Activated naive CD8-positive, alpha-beta T cell (primary cell): ENCODE measurements around the gene NUSAP1.
"Not testable (repeated sequence)": the region's sequence is repeated elsewhere in the genome, so short reads cannot be mapped to it uniquely, and the experiment has no call there.

Source experiments
- H3K27ac Mint-ChIP-seq: one replicate; pipeline ENCODE4 v1.8.0; 2021; ENCODE audit warnings: mixed read lengths
- H3K27me3 Mint-ChIP-seq: one replicate; pipeline ENCODE4 v1.8.0; 2021; ENCODE audit warnings: mixed read lengths
- H3K36me3 Mint-ChIP-seq: one replicate; pipeline ENCODE4 v1.8.0; 2021; ENCODE audit warnings: mixed read lengths
- H3K4me1 Mint-ChIP-seq: one replicate; pipeline ENCODE4 v1.8.0; 2021; ENCODE audit warnings: low read depth, mixed read lengths
- H3K4me3 Mint-ChIP-seq: one replicate; pipeline ENCODE4 v1.8.0; 2021; ENCODE audit warnings: mild to moderate bottlenecking, mixed read lengths
- H3K9me3 Mint-ChIP-seq: one replicate; pipeline ENCODE4 v1.8.0; 2021; ENCODE audit warnings: low read depth, mixed read lengths

The NUSAP1 gene

GRCh38 chr15:41307679-41308078, 25.0 kb upstream of the NUSAP1 start:
- Mint-ChIP-seq H3K27me3 (no peaks in the 10 kb centered on the region), H3K4me3 (no peak overlapping the region), H3K36me3 (no peaks in the 10 kb centered on the region), H3K27ac (no peak overlapping the region), H3K9me3 (no peaks in the 10 kb centered on the region), H3K4me1 (no peaks in the 10 kb centered on the region)

GRCh38 chr15:41309226-41309905, 23.3 kb upstream of the NUSAP1 start:
- Mint-ChIP-seq H3K27ac (no peak overlapping the region), H3K9me3 (no peaks in the 10 kb centered on the region), H3K36me3 (no peaks in the 10 kb centered on the region), H3K27me3 (no peaks in the 10 kb centered on the region), H3K4me3 (no peak overlapping the region), H3K4me1 (no peaks in the 10 kb centered on the region)

GRCh38 chr15:41320805-41321330, 11.8 kb upstream of the NUSAP1 start:
- H3K4me1 Mint-ChIP-seq, H3K27me3 Mint-ChIP-seq, H3K36me3 Mint-ChIP-seq, H3K9me3 Mint-ChIP-seq, H3K27ac Mint-ChIP-seq, H3K4me3 Mint-ChIP-seq: not testable (repeated sequence)

GRCh38 chr15:41323611-41324010, 9.1 kb upstream of the NUSAP1 start:
- Mint-ChIP-seq H3K4me1 (peaks cover 7% of the 10 kb centered on the region), H3K27me3 (no peaks in the 10 kb centered on the region), H3K27ac (no peak overlapping the region), H3K9me3 (no peaks in the 10 kb centered on the region), H3K4me3 (no peak overlapping the region), H3K36me3 (peaks cover 2% of the 10 kb centered on the region)

GRCh38 chr15:41331281-41331680, 1.4 kb upstream of the NUSAP1 start:
- no peaks in the 10 kb centered on the region for H3K9me3 Mint-ChIP-seq
- H3K36me3 Mint-ChIP-seq: peaks cover 5% of the 10 kb centered on the region
- H3K27ac Mint-ChIP-seq: peak overlapping the region; percentile 86
- peaks cover 27% of the 10 kb centered on the region for H3K4me1 Mint-ChIP-seq
- H3K4me3 Mint-ChIP-seq: peak overlapping the region; percentile 97
- H3K27me3 Mint-ChIP-seq: no peaks in the 10 kb centered on the region

- Mint-ChIP-seq H3K36me3 (peaks cover 2% of the 10 kb centered on the region), H3K9me3 (no peaks in the 10 kb centered on the region), H3K4me1 (peaks cover 27% of the 10 kb centered on the region), H3K4me3 (peak overlapping the region; percentile 97), H3K27ac (peak overlapping the region; percentile 86), H3K27me3 (no peaks in the 10 kb centered on the region)
These were observed 868 bp upstream of the NUSAP1 start for GRCh38 chr15:41331833-41332193.

- H3K4me3 Mint-ChIP-seq: peak overlapping the region; percentile 97
- H3K27me3 Mint-ChIP-seq: no peaks in the 10 kb centered on the region
- peak overlapping the region; percentile 94 for H3K27ac Mint-ChIP-seq
- H3K4me1 Mint-ChIP-seq: peaks cover 27% of the 10 kb centered on the region
- H3K9me3 Mint-ChIP-seq: no peaks in the 10 kb centered on the region
- H3K36me3 Mint-ChIP-seq: peaks cover 2% of the 10 kb centered on the region
These were observed 413 bp downstream of the NUSAP1 start for GRCh38 chr15:41333026-41333562.

GRCh38 chr15:41334293-41335120, 1.8 kb downstream of the NUSAP1 start:
- Mint-ChIP-seq H3K9me3 (no peaks in the 10 kb centered on the region), H3K27me3 (no peaks in the 10 kb centered on the region), H3K27ac (no peak overlapping the region), H3K4me3 (peak overlapping the region; percentile 80), H3K4me1 (peaks cover 27% of the 10 kb centered on the region), H3K36me3 (no peaks in the 10 kb centered on the region)

GRCh38 chr15:41336549-41336948, 3.9 kb downstream of the NUSAP1 start:
- no peak overlapping the region for H3K27ac Mint-ChIP-seq
- no peaks in the 10 kb centered on the region for H3K36me3 Mint-ChIP-seq
- H3K4me1 Mint-ChIP-seq: peaks cover 22% of the 10 kb centered on the region

GRCh38 chr15:41337047-41337446, 4.4 kb downstream of the NUSAP1 start:
- Mint-ChIP-seq H3K9me3 (no peaks in the 10 kb centered on the region), H3K4me3 (no peak overlapping the region), H3K36me3 (no peaks in the 10 kb centered on the region), H3K4me1 (peaks cover 17% of the 10 kb centered on the region), H3K27me3 (no peaks in the 10 kb centered on the region), H3K27ac (no peak overlapping the region)

More at GRCh38 chr15:41336549-41336948, 3.9 kb downstream of the NUSAP1 start:
- H3K27me3 Mint-ChIP-seq: no peaks in the 10 kb centered on the region
- no peak overlapping the region for H3K4me3 Mint-ChIP-seq
- H3K9me3 Mint-ChIP-seq: no peaks in the 10 kb centered on the region

- peaks cover 13% of the 10 kb centered on the region for H3K4me1 Mint-ChIP-seq
- H3K36me3 Mint-ChIP-seq: peaks cover 2% of the 10 kb centered on the region
- H3K4me3 Mint-ChIP-seq: no peak overlapping the region
- H3K27me3 Mint-ChIP-seq: no peaks in the 10 kb centered on the region
- no peaks in the 10 kb centered on the region for H3K9me3 Mint-ChIP-seq
- no peak overlapping the region for H3K27ac Mint-ChIP-seq
These were observed 5.2 kb downstream of the NUSAP1 start for GRCh38 chr15:41337631-41338522.

GRCh38 chr15:41340189-41340695, 7.6 kb downstream of the NUSAP1 start:
- H3K9me3 Mint-ChIP-seq: no peaks in the 10 kb centered on the region
- H3K36me3 Mint-ChIP-seq: peaks cover 4% of the 10 kb centered on the region
- H3K27ac Mint-ChIP-seq: no peak overlapping the region
- H3K27me3 Mint-ChIP-seq: no peaks in the 10 kb centered on the region
- no peaks in the 10 kb centered on the region for H3K4me1 Mint-ChIP-seq
- H3K4me3 Mint-ChIP-seq: no peak overlapping the region

- H3K27me3 Mint-ChIP-seq: no peaks in the 10 kb centered on the region
- H3K4me1 Mint-ChIP-seq: no peaks in the 10 kb centered on the region
- H3K4me3 Mint-ChIP-seq: no peak overlapping the region
- H3K9me3 Mint-ChIP-seq: no peaks in the 10 kb centered on the region
- H3K36me3 Mint-ChIP-seq: peaks cover 4% of the 10 kb centered on the region
- no peak overlapping the region for H3K27ac Mint-ChIP-seq
These were observed 8.8 kb downstream of the NUSAP1 start for GRCh38 chr15:41341519-41341918.

- Mint-ChIP-seq H3K9me3 (no peaks in the 10 kb centered on the region), H3K36me3 (peaks cover 7% of the 10 kb centered on the region), H3K4me1 (no peaks in the 10 kb centered on the region), H3K4me3 (no peak overlapping the region), H3K27me3 (no peaks in the 10 kb centered on the region), H3K27ac (no peak overlapping the region)
These were observed 14.6 kb downstream of the NUSAP1 start for GRCh38 chr15:41347236-41347635.
